ENCODE measurements around the gene AFG1L. TPM values are rescaled to one million over a fixed set of nuclear protein-coding genes. Genes with fewer than 3 reads are reported as not detected.
"Not testable (repeated sequence)": the region's sequence is repeated elsewhere in the genome, so short reads cannot be mapped to it uniquely, and the experiment has no call there.

Gene AFG1L
- 1 to 10 TPM; 7.6 to 9.8 (median 7.7) TPM for polyA plus RNA-seq (ENCODE audit: insufficient read length in 4 of 4)

DNA sequence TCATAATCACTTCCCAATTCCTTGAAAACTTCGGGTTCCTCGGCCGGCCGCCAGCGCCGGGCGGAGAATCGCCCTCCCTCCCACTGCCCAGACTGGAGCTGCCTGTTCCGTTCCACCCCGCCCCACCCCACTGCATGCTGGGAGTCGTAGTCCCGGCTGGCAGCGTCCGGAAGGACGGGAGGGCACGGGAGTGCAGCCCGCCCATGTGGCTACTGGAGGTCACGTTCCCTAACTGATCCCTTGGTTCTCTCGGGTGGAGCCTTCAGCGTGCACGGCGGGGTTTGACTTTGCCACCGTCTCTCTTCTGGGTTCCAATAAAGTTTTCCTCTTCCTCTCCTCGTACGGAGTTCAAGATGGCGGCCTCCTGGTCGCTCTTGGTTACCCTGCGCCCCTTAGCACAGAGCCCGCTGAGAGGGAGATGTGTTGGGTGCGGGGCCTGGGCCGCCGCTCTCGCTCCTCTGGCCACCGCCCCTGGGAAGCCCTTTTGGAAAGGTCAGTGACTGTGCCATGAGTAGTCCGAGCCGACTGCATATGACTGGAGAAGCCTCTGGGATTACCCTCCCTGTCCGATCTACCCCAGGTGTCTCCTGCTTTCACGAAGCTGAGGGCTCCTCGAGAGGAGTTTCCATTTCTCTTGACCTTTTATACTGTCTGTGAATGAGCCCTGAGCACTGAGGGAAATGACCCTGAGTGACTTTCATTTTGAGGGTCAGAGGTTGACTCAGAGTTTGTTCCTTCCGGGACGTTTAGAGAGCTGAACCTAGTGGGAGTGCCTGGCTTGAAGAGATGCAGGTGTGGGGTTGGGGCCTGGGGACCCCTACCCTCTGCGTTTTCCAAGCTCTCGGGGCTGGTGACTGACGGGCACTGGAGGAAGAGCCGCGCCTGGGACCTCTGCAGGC, at the start of gene AFG1L:
Gene AFG1L, plus strand, starts transcription at position 328 of the 899 bp plus-strand sequence. Its CDS starts 26 bp downstream, at position 354.
- DNase-seq (ENCODE audit: low read depth in 4 of 4, low spot score in 3 of 4), result peak; percentile 78 to 90 (median 80)

DNA sequence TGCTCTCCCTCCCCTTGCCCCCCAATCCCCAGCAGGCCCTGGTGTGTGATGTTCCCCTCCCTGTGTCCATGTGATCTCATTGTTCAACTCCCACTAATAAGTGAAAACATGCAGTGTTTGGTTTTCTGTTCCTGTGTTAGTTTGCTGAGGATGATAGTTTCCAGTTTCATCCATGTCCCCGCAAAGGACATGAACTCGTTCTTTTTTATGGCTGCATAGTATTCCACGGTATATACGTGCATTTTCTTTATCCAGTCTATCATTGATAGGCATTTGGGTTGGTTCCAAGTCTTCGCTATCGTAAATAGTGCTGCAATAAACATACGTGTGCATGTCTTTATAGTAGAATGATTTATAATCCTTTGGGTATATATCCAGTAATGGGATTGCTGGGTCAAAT, 49.8 kb upstream of the AFG1L start:
- DNase-seq (ENCODE audit: low read depth in 4 of 4, low spot score in 3 of 4), result not testable (repeated sequence)

DNA sequence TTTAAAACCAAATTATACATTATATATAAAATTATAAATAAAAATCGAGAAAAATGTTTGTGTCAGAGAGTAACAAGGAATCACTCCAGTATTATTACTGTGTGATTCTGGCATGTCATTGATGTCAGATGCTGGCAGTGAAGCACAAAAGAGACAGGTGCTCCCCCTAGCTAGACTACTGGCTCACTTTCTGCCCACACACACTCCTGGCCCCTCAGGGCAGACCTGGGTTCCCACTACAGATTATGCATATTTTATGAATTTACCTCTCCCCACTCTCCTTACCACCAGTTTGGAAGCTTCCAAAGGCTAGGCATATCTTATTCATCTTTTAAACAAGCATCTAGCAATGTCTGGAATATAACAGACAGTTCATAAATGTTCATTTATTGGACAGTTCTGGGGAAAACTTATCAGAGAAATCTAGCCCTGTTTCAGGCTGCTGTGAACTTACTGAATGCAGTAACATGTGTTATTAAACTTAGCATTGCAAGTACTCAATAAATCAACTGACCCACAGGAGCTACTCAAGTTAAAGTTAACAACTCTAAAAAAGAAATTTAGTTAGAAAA, 46.8 kb upstream of the AFG1L start:
- no peak for DNase-seq (ENCODE audit: low read depth in 4 of 4, low spot score in 3 of 4)

DNA sequence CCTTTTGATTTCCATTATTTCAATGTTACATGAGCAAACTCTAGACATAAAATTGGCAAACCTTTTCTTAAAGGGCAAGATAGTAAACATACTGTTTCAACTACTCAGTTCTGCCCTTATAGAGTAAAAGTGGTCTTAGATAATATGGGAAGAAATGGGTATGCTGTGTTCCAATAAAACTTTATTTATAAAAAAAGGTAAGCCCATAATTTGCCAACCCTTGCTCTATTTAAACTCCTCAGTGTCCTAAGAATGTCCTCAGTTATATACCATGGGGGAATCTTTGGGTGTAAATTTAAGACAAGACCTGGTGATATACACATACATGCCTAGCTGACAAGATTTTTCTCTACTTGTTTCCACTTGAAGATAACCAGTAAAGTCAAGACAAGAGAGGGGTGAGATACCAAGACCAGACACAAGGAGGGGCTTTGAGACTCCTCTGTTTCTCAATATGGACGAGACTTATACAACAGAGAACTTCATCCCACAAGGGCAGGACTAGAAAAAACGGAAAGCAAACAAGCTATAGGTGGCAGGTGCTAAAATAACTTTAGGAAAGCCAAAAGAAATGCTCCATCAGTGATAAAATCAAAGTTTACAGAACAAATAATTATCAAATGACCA, 44.5 kb upstream of the AFG1L start:
- DNase-seq (ENCODE audit: low read depth in 4 of 4, low spot score in 3 of 4), result no peak

DNA sequence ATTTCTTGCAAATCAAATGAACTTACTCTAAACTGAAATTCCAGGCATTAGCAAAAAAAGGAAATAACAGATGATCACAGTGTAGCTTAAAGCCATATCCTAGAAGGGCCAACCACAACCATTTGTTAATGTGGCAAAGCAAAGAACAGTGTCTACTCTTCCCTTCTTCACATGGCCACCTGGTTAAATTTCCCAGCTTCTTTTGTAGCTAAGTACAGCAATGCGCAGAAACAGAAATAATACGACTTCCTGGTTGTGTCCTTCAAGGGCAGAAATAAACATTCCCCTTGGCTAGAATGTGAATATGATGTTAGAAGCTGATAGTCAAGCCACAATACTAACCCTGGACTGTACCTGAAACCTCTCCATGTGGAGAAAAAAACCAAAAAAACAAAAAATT, 43.6 kb upstream of the AFG1L start:
- DNase-seq (ENCODE audit: low read depth in 4 of 4, low spot score in 3 of 4), result no peak

DNA sequence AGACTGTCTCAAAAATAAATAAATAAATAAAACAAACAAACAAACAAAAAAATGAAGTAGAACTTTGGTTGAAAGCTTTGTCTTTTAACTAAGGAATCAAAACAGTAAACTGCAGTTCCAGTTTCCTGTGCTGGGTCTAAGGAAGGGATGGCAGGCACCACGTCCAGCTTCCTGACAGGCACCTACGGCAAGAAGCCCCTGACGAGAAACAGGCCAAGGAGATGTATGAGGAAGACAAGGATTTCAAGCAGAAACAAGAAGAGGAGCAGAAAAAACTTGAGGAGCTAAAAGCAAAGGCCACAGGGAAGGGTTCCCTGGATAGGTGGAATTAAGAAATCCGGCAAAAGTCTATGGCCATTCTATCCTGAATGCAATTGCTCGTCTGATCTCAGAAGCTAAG, 42.8 kb upstream of the AFG1L start:
- no peak for DNase-seq (ENCODE audit: low read depth in 4 of 4, low spot score in 3 of 4)

DNA sequence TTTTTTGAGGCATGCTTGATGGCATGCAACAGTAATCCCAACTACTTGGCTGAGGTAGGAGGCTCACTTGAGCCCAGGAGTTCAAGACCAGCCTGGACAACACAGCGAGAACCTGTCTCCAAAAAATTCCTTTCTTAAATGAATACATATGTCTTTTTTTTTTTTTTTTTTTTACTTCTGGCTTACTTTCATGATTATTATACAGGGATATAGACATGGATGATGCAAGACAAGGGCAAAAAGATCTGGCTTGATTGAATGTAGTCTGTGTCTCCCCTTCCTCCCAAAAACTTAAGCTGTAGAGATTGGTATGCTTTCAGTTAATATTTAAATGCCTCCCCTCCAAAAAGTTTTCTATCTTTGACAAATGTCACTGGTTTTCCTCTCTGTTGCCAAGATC, 41.6 kb upstream of the AFG1L start:
- DNase-seq (ENCODE audit: low read depth in 4 of 4, low spot score in 3 of 4), result no peak

DNA sequence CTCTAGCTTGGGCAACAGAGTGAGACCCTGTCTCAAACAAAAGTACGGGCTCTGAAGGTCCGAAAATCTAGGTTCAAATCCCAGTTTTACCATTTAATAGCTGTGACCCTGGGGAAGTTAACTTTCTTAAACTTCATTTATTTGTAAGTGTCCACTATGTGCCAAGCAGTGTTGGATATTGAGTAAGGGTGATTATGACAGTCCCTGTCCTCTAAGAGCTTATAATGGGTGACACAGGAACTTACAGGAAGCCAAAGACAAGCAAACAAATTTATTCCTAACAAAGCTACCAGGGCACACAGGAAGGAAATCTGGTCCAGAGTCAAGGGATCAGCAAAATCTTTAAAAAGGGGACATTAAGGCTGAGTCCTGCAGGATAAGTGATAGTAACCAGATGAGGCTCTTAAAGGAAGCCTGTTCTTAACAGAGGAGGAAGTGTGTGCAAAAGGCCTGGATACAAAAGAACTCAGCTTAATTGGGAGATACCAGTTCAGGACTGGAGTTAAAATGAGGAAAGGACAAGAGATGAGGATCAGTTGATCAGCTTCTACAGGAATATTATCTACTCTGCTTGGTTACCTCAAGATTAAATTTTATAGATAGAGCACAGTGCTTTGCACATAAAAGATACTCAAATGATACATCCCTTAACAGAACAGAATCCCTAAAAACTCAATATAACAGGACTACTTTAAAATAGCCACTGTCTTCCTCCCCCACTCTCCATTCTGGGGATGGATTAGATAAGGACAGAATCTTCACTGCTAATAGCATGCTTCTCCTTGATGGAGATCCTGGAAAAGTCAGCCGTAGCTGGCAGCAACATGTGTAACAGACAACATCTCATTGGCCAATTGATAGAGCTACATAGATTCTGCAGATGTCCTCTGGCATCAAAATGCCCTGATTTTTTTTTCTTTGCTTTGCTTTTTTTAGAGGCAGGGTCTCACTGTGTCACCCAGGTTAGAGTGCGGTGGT, 40.1 kb upstream of the AFG1L start:
- DNase-seq (ENCODE audit: low read depth in 4 of 4, low spot score in 3 of 4), result no peak

DNA sequence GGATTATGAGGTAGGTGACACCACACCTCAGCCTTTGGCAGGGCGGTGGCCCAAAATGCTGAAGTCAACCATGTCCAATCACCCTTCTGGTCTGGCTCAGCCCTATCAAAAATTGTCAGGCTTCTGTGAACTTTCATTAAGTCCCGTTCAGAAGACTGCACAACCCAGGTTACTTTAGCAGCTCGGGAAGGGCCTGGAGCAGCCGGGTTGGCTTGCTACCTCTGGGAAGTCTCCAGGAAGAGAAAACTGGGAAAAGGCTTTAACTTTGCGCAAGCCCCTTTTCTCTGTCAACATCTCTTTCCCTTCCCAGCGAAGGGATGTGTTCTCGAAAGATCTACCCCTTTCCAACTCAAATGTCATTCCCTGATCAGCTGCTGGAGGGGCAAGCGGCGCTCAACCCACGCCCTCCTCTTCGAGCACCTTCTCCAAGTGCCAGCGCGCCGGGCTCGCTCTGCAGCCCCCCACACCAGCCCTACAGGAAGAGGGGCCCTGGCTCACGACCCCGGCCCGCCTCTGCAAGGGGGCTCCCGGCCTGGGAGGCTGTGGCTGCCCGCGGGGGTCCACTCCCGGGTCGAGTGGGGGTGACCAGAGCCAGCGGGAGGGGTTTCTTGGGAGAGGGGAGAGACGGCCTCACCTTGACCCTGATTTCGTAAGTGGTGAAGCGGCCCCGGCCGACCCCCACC, 34.6 kb upstream of the AFG1L start:
- peak; percentile 23 to 41 (median 31) for DNase-seq (ENCODE audit: low read depth in 4 of 4, low spot score in 3 of 4)

DNA sequence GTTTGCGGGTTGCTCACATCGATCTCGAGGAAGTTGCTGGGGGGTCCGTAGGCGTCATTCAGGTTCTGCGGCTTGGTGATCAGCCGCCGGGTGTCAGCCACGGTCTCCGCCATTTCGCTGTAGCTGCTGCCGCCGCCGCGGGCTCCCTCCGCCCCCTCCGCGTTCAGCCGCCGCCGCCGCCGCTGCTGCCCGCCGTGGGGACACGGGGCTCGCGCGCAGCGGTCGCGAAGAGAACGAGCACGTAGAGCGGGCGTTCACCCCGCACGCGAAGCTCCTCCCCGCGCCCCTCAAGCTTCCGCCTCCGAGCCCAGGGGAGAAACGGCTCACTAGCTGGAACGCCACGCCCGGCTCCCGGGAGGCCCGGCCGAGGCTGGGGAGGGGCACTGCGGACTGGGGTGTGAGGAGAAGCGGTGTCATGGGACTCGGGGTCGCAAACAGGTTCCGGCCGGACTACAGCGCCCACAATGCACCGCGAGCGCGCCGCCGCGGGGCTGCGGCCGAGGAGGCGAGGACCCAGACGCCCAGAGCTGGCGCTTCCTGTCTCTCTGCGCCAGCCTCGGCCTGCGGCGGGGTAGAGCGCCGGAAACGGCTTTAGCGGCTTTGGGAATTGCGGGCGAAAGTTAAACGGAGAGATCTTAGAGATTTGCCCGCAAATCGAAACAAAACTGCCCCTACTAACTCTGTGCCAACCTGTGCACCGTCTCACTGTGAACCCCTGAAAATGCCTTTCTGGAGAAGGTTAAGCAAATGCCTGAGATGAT, 33.9 kb upstream of the AFG1L start, which contains the start of gene SNX3:
Gene SNX3, minus strand, starts transcription at position 232 of the 761 bp plus-strand sequence. Its CDS starts 119 bp downstream, at position 113.
- DNase-seq (ENCODE audit: low read depth in 4 of 4, low spot score in 3 of 4), result peak; percentile 88 to 94 (median 90)

DNA sequence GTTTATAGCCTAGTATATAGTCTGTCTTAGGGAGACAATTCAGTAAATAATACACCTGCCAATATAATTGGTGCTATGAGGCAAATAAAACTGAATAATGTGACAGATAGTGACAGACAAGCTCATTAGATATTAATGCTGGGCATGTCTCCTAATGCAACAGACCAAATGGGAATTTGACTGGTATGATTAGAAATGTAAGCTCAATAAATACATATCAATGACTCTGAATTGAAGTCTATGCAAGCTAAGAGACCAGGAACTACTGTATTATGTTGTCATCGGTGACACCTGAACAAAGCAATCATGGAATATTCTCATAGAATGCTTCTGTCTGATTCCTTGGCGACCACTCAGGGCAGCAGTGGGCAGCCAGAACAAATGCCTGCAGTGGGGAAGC, 31.5 kb upstream of the AFG1L start:
- DNase-seq (ENCODE audit: low read depth in 4 of 4, low spot score in 3 of 4), result no peak

DNA sequence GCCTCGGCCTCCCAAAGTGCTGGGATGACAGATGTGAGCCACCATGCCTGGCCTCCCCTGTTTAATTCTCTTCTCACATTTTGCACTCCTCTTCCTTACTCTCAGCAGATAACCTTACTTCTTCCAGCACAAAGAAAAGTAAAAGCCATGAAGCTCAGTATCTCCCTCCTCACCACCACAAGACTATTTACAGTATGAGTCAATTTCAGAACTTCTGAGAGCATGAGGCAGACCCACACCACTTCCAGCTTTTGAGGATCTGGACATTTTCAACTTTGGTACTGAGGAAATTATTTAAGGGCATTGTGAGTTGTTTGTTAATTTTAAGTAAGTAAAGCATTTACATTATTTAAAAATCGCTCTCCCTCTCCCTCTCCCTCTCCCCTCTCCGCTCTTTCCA, 26.0 kb upstream of the AFG1L start:
- DNase-seq (ENCODE audit: low read depth in 4 of 4, low spot score in 3 of 4), result no peak

DNA sequence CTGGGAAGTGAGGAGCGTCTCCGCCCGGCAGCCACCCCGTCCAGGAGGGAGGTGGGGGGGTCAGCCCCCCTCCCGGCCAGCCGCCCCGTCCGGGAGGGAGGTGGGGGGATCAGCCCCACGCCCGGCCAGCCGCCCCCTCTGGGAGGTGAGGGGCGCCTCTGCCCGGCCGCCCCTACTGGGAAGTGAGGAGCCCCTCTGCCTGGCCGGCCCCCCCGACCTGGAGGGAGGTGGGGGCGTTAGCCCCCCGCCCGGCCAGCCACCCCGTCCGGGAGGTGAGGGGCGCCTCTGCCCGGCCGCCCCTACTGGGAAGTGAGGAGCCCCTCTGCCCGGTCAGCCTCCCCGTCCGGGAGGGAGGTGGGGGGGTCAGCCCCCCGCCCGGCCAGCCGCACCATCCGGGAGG, 24.9 kb upstream of the AFG1L start:
- DNase-seq (ENCODE audit: low read depth in 4 of 4, low spot score in 3 of 4), result not testable (repeated sequence)

DNA sequence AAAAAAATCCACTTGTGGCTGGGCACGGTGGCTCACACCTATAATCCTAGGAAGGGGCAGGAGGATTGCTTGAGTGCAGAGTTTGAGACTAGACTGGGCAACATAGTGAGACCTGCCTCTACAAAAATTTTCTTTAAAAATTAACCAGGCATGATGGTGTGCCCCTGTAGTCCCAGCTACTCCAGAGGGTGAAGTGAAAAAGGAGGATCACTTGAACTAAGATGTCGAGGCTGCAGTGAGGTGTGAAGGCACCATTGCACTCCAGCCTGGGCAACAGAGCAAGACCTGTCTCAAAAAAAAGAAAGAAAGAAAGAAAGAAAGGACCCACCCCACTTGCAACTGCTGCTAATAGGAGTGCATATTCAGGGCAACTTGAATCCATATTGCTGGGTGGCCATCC, 20.3 kb upstream of the AFG1L start:
- no peak for DNase-seq (ENCODE audit: low read depth in 4 of 4, low spot score in 3 of 4)

DNA sequence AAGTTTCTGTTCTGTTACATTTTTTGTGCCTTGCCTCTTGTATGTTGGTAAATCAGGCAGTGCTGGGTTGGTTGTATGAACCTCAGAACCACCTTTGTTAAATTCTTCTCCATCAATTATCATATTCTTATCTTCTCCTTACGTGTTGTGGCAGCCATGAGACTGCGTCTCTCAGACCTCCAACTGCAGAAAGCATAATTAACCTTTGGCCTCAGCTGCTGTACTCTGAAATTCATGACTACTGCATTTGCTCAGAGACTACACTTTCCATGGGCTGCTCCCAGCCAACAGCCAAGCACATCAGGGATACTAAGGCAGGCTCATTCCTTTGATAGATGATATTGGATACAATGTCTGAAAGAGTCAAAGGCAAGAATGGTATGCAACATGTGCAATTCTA, 18.9 kb upstream of the AFG1L start:
- DNase-seq (ENCODE audit: low read depth in 4 of 4, low spot score in 3 of 4), result no peak

DNA sequence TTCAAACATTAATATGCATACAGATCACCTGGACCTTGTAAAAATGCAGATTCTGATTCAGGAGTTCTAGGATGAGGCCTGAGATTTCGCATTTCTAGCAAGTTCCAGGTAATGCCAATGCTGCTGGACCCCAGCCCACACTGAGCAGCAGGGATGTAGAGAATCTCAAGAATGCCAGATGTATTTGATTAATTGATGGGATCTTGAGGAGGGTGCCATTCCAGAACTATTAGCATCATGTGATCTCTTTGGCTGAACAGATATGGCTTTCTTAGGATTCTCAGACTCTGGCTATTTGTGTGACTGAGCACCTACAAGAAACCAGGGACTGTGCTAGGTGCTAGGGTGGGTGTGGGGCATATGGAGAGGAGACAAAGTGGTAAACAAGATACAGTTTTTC, 17.6 kb upstream of the AFG1L start:
- DNase-seq (ENCODE audit: low read depth in 4 of 4, low spot score in 3 of 4), result no peak

DNA sequence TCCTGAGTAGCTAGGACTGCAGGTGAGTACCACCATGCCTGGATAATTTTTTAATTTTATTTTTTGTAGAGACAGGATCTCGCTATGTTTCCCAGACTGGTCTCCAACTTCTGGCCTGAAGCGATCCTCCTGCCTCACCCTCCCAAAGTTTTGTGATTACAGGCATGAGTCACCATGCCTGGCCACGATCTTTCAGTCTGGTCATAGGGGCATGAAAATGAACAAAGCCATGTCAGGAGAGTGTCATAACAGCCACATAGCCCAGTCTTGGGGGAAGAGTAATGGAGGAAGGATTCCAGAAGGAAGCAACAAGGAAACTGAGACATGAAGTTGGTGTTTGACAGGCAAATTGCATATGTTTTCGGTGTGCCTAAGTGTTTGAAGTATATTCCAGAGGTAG, 17.0 kb upstream of the AFG1L start:
- no peak for DNase-seq (ENCODE audit: low read depth in 4 of 4, low spot score in 3 of 4)

DNA sequence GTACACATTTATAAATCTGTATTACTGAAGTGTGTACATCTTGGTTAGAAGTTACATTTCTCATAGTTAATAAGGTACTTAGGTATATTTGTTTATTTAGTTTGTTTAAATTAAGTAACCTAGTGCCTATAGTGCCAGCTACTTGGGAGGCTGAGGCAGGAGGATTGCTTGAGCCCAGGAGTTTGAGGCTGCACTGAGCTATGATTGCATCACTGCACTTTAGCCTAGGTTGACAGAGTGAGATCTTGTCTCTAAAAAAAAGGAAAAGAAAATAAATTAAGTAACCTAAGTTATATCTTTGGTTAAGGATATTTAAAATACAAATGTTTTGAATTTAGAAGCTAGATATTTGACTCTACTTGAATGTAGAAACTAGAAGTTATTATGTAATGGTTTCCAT, 9.5 kb upstream of the AFG1L start:
- DNase-seq (ENCODE audit: low read depth in 4 of 4, low spot score in 3 of 4), result no peak

DNA sequence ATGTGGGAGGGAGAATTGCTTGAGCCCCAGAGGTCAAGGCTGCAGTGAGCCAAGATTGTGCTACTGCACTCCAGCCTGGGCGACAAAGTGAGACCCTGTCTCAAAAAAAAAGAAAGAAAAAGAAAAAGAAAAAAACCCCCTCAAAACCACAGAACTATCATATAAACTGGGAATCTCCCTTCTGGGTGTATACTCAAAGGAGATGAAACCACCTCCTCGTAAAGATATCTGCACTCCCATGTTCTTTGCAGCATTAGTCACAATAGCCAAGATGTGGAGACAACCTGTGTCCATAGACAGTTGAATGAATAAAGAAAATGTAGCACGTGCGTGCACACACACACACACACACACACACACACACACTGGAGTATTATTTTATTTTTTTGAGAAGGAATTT, 8.5 kb upstream of the AFG1L start:
- DNase-seq (ENCODE audit: low read depth in 4 of 4, low spot score in 3 of 4), result no peak

Data from right renal pelvis (tissue), 4 donors.